HS-5 (cell line): ENCODE data around the gene CEACAM19.
"Not testable (repeated sequence)": the region's sequence is repeated elsewhere in the genome, so short reads cannot be mapped to it uniquely, and the experiment has no call there.

Source experiments
- DNase-seq: peaks from one replicate; pipeline ENCODE4 v3.0.0-alpha.2; 2012; ENCODE audit warnings: low read depth

The CEACAM19 gene

GRCh38 chr19:44701228-44701627 is 29.9 kb downstream of the CEACAM19 start:
- DNase-seq = no peak

- no peak for DNase-seq
These were observed 31.4 kb downstream of the CEACAM19 start for GRCh38 chr19:44702551-44703176.

- no peak for DNase-seq
These were observed 32.2 kb downstream of the CEACAM19 start for GRCh38 chr19:44703336-44704078.

- no peak for DNase-seq
These were observed 33.7 kb downstream of the CEACAM19 start for GRCh38 chr19:44704982-44705381.

- no peak for DNase-seq
These were observed 34.3 kb downstream of the CEACAM19 start for GRCh38 chr19:44705502-44706010.

GRCh38 chr19:44706506-44707236 is 35.4 kb downstream of the CEACAM19 start:
- DNase-seq = no peak

- DNase-seq = no peak
These were observed 36.5 kb downstream of the CEACAM19 start for GRCh38 chr19:44707794-44708193.

GRCh38 chr19:44708940-44709339 is 37.7 kb downstream of the CEACAM19 start:
- no peak for DNase-seq

- not testable (repeated sequence) for DNase-seq
These were observed 38.4 kb downstream of the CEACAM19 start for GRCh38 chr19:44709434-44710266.

GRCh38 chr19:44710483-44710882 is 39.2 kb downstream of the CEACAM19 start:
- DNase-seq = no peak

GRCh38 chr19:44712864-44713515 is 41.7 kb downstream of the CEACAM19 start:
- DNase-seq = no peak

- no peak for DNase-seq
These were observed 43.4 kb downstream of the CEACAM19 start for GRCh38 chr19:44714597-44715169.

GRCh38 chr19:44717603-44718002 is 46.3 kb downstream of the CEACAM19 start:
- DNase-seq = no peak

GRCh38 chr19:44718441-44719261 is 47.4 kb downstream of the CEACAM19 start:
- no peak for DNase-seq

GRCh38 chr19:44719262-44719701 is 48.0 kb downstream of the CEACAM19 start:
- DNase-seq = no peak

GRCh38 chr19:44720396-44720795 is 49.1 kb downstream of the CEACAM19 start:
- not testable (repeated sequence) for DNase-seq

GRCh38 chr19:44720945-44721344 is 49.7 kb downstream of the CEACAM19 start:
- no peak for DNase-seq

GRCh38 chr19:44721369-44721768 is 50.1 kb downstream of the CEACAM19 start:
- DNase-seq = not testable (repeated sequence)

- DNase-seq = no peak
These were observed 51.1 kb downstream of the CEACAM19 start for GRCh38 chr19:44722131-44723121.
